ENCODE data around the gene GPR108. TPM values are rescaled to one million over a fixed set of nuclear protein-coding genes. Genes with fewer than 3 reads are reported as not detected.

Gene GPR108
- total and polyA plus RNA-seq, 2 experiments from 2014 or later: 66.6 to 120 TPM

DNA sequence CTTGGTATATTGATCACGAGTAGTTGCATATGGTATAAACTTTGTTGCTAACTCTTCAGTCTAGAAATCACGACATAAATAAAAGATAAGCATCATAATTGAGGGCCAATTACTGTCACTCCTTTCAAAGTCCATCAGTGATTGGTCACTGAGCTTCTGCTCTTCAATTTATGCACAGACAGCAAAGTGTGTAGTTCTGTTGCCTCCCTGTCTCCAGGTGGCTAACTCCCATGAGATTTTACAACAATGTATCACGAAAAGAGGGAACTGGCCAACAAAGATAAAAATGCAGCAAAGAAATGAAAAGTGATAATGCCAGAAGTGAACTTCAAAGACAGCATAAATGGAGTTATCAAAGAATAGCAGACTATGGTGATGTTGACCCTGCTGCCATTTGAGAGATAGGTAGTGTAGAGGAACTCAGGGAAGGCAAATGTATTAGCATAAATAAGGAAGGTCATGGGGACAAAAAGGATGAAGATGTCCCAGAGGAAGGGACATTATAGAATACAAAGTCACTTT is 54.7 kb downstream of the GPR108 start:
- no peak overlapping the region for H3K4me2 ChIP-seq
- WGBS (ENCODE audit: low lambda C conversion rate, missing lambda C conversion rate): 62% methylated on average over 3 of the region's 3 CpGs
- no peaks in the 10 kb centered on the region for H4K20me1 ChIP-seq (ENCODE audit: insufficient read depth, poor library complexity, severe bottlenecking)
- no peak for DNase-seq (ENCODE audit: low spot score)
- no peaks in the 10 kb centered on the region for H3K79me2 ChIP-seq
- H3K36me3 ChIP-seq (replicated peaks; ENCODE audit: insufficient read depth, low read depth): no peaks in the 10 kb centered on the region
- H3K9me3 ChIP-seq (ENCODE audit: low read depth): no peaks in the 10 kb centered on the region
- H2AFZ ChIP-seq: no peak overlapping the region
- TF ChIP-seq EZH2 (IDR thresholded peaks at IDR 0.05; ENCODE audit: borderline replicate concordance) (no peak), EZH2phosphoT487 (IDR thresholded peaks at IDR 0.05; ENCODE audit: low read depth, severe bottlenecking, unreplicated experiment) (no peak), CTCF (IDR thresholded peaks at IDR 0.05; ENCODE audit: poor library complexity) (no peak)
- H3K4me1 ChIP-seq (ENCODE audit: insufficient read depth): no peaks in the 10 kb centered on the region
- no peak overlapping the region for H3K27ac ChIP-seq
- H3K27me3 ChIP-seq: no peaks in the 10 kb centered on the region
- H3K4me3 ChIP-seq: no peak overlapping the region
- H3K9me2 ChIP-seq (replicated peaks; ENCODE audit: insufficient read depth): no peaks in the 10 kb centered on the region

GRCh38 chr19:6680141-6680540 is 57.2 kb downstream of the GPR108 start:
- Histone ChIP-seq H4K20me1 (ENCODE audit: insufficient read depth, poor library complexity, severe bottlenecking) (no peaks in the 10 kb centered on the region), H3K9me2 (replicated peaks; ENCODE audit: insufficient read depth) (no peaks in the 10 kb centered on the region), H3K79me2 (no peaks in the 10 kb centered on the region), H3K4me2 (no peak overlapping the region), H2AFZ (no peak overlapping the region), H3K27ac (no peak overlapping the region), H3K4me3 (no peak overlapping the region), H3K4me1 (ENCODE audit: insufficient read depth) (peaks cover under 1% of the 10 kb centered on the region), H3K9me3 (ENCODE audit: low read depth) (no peaks in the 10 kb centered on the region), H3K36me3 (replicated peaks; ENCODE audit: insufficient read depth, low read depth) (no peaks in the 10 kb centered on the region), H3K27me3 (no peaks in the 10 kb centered on the region)
- DNase-seq (ENCODE audit: low spot score): no peak
- TF ChIP-seq EZH2 (IDR thresholded peaks at IDR 0.05; ENCODE audit: borderline replicate concordance): no peak
- 88% methylated on average over 1 of the region's 1 CpG for WGBS (ENCODE audit: low lambda C conversion rate, missing lambda C conversion rate)

Small RNA genes within 50 kb of the gene (microRNA-seq; reads per million reads assigned to microRNA genes)
- gene MIR6791: not detected

Other genes starting within 250 kb of the GPR108 start
- gene TUBB4A, start 235.3 kb downstream of the GPR108 start, total RNA-seq: 1.2 and 4.4 TPM in 2 replicates
- gene TUBB4A, start 235.3 kb downstream of the GPR108 start, polyA plus RNA-seq: 7.3 and 7.9 TPM in 2 replicates
- gene TNFSF9, start 206.6 kb downstream of the GPR108 start, total RNA-seq: 2.3 and 2.6 TPM in 2 replicates
- 3.8 and 9.2 TPM in 2 replicates for gene TNFSF9, start 206.6 kb downstream of the GPR108 start, polyA plus RNA-seq
- not detected in 2 replicates for gene CD70, start 146.4 kb downstream of the GPR108 start, total RNA-seq
- gene CD70, start 146.4 kb downstream of the GPR108 start, polyA plus RNA-seq: not detected in 2 replicates
- gene TNFSF14, start 67.4 kb downstream of the GPR108 start, total RNA-seq: 1.5 and 4.0 TPM in 2 replicates
- 3.9 and 4.8 TPM in 2 replicates for gene TNFSF14, start 67.4 kb downstream of the GPR108 start, polyA plus RNA-seq
- 563 and 814 TPM in 2 replicates for gene C3, start 16.9 kb downstream of the GPR108 start, total RNA-seq
- gene C3, start 16.9 kb downstream of the GPR108 start, polyA plus RNA-seq: 493 and 556 TPM in 2 replicates
- 48.8 and 50.5 TPM in 2 replicates for gene TRIP10, start 2.1 kb upstream of the GPR108 start, total RNA-seq
- 79.5 and 85.7 TPM in 2 replicates for gene TRIP10, start 2.1 kb upstream of the GPR108 start, polyA plus RNA-seq
- gene SH2D3A, start 29.9 kb upstream of the GPR108 start, total RNA-seq: 14.8 and 18.9 TPM in 2 replicates
- gene SH2D3A, start 29.9 kb upstream of the GPR108 start, polyA plus RNA-seq: 19.6 and 26.0 TPM in 2 replicates
- gene VAV1, start 35.1 kb upstream of the GPR108 start, total RNA-seq: 0.23 and 0.32 TPM in 2 replicates
- not detected in 2 replicates for gene VAV1, start 35.1 kb upstream of the GPR108 start, polyA plus RNA-seq
- gene ADGRE1, start 150.0 kb upstream of the GPR108 start, total RNA-seq: not detected in 2 replicates
- not detected in 2 replicates for gene ADGRE1, start 150.0 kb upstream of the GPR108 start, polyA plus RNA-seq

All from hepatocyte (in vitro differentiated cells).